ENCODE results near the gene AXIN1.
"Not testable (repeated sequence)": the region's sequence is repeated elsewhere in the genome, so short reads cannot be mapped to it uniquely, and the experiment has no call there.

The AXIN1 gene

DNA sequence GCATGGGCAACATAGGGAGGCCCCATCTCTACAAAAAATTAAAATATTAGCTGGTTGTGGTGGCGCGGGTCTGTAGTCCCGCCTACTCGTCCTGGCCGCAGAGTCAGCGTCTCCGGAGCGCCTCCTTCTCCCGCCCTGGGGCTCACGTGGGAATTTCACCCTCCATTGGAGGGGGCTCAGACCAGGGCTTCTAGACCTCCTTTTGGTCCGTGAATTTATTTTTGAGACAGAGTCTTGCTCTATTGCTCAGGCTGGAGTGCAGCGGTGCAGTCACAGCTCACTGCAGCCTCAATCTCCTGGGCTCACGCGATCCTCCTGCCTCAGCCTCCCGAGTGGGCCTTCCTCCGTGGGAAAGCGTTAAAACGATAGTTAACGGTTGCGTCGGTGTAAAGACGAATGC lies 44.1 kb upstream of the AXIN1 start:
- no peak overlapping the region for H3K9ac ChIP-seq (ENCODE audit: low read depth in 1 of 2, low read length in 2 of 2)
- H3K27ac ChIP-seq (ENCODE audit: low read depth, low read length) = no peak overlapping the region
- peak overlapping the region in 1 of 2 donors; percentile 62 for H3K4me3 ChIP-seq (ENCODE audit: low read depth in 1 of 2, low read length in 2 of 2)

GRCh38 chr16:396199-396598 lies 43.7 kb upstream of the AXIN1 start:
- peaks cover 8 to 18% of the 10 kb centered on the region in 2 donors for H3K4me1 ChIP-seq (ENCODE audit: control insufficient read depth in 1 of 2, insufficient read depth in 2 of 2, low read length in 2 of 2)
- peaks cover 0 to 4% of the 10 kb centered on the region in 2 donors for H3K36me3 ChIP-seq (ENCODE audit: control insufficient read depth in 1 of 2, insufficient read depth in 2 of 2, low read length in 2 of 2)
- no peak overlapping the region for H3K27ac ChIP-seq (ENCODE audit: low read depth, low read length)
- H3K4me3 ChIP-seq (ENCODE audit: low read depth in 1 of 2, low read length in 2 of 2) = no peak overlapping the region
- no peaks in the 10 kb centered on the region for H3K27me3 ChIP-seq (ENCODE audit: control insufficient read depth in 1 of 2, insufficient read depth in 2 of 2, low read length in 2 of 2)
- no peak overlapping the region for H3K9ac ChIP-seq (ENCODE audit: low read depth in 1 of 2, low read length in 2 of 2)
- no peaks in the 10 kb centered on the region for H3K9me3 ChIP-seq (ENCODE audit: control insufficient read depth in 1 of 2, low read length in 2 of 2)

More for the DNA sequence above, 44.1 kb upstream of the AXIN1 start:
- H3K4me1 ChIP-seq (ENCODE audit: control insufficient read depth in 1 of 2, insufficient read depth in 2 of 2, low read length in 2 of 2) = peaks cover 8 to 18% of the 10 kb centered on the region in 2 donors
- H3K36me3 ChIP-seq (ENCODE audit: control insufficient read depth in 1 of 2, insufficient read depth in 2 of 2, low read length in 2 of 2) = peaks cover 0 to 4% of the 10 kb centered on the region in 2 donors
- H3K27me3 ChIP-seq (ENCODE audit: control insufficient read depth in 1 of 2, insufficient read depth in 2 of 2, low read length in 2 of 2) = no peaks in the 10 kb centered on the region
- no peaks in the 10 kb centered on the region for H3K9me3 ChIP-seq (ENCODE audit: control insufficient read depth in 1 of 2, low read length in 2 of 2)

DNA sequence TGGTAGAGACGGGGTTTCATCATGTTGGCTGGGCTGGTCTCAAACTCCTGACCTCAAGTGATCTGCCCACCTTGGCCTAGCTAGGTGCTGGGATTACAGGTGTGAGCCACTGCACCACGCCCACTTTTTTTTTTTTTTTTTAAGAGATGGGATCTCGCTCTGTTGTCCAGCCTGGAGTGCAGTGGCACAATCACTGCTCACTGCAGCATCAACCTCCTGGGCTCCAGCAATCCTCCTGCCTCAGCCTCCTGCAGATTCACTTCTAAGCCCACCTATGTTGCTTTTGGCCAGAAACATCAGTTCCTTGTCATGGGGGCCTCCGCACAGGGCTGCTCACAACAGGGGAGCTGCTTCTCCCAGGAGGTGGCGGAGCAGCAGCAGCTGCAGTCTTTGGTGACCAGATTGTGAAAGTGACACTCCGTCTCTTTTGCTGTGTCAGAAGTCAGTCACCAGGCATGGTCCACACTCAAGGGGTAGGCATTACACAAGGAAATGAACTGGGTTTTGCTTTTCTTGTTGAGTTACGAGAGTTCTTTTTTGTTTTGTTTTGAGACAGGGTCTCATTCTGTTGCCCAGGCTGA lies 40.0 kb upstream of the AXIN1 start:
- H3K27me3 ChIP-seq (ENCODE audit: control insufficient read depth in 1 of 2, insufficient read depth in 2 of 2, low read length in 2 of 2) = no peaks in the 10 kb centered on the region
- no peak overlapping the region for H3K27ac ChIP-seq (ENCODE audit: low read depth, low read length)
- no peak overlapping the region for H3K9ac ChIP-seq (ENCODE audit: low read depth in 1 of 2, low read length in 2 of 2)
- no peaks in the 10 kb centered on the region for H3K9me3 ChIP-seq (ENCODE audit: control insufficient read depth in 1 of 2, low read length in 2 of 2)
- H3K36me3 ChIP-seq (ENCODE audit: control insufficient read depth in 1 of 2, insufficient read depth in 2 of 2, low read length in 2 of 2) = no peaks in the 10 kb centered on the region
- peaks cover 0 to 6% of the 10 kb centered on the region in 2 donors for H3K4me1 ChIP-seq (ENCODE audit: control insufficient read depth in 1 of 2, insufficient read depth in 2 of 2, low read length in 2 of 2)
- H3K4me3 ChIP-seq (ENCODE audit: low read depth in 1 of 2, low read length in 2 of 2) = no peak overlapping the region

DNA sequence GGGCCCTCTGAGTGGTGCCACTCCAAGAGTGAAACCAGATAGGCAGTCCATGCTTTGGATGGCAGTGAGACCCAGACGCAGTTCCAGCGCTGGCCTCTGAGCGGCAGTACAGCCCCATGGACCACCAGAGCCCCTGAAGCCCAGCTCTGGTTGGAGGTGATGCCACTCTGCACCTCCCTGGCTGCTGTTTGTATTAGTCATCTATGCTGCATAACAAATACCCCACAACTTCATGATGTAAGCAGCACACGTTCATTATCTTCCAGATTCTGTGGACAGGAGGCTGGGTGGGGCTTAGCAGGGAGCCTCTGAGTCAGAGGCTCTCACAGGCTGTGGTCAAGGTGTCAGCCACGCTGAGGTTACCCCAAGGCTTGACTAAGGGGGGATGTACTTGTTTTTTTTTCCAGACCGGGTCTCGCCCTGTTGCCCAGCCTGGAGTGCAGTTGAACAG lies 39.4 kb upstream of the AXIN1 start:
- H3K36me3 ChIP-seq (ENCODE audit: control insufficient read depth in 1 of 2, insufficient read depth in 2 of 2, low read length in 2 of 2) = no peaks in the 10 kb centered on the region
- H3K9me3 ChIP-seq (ENCODE audit: control insufficient read depth in 1 of 2, low read length in 2 of 2) = no peaks in the 10 kb centered on the region
- peaks cover 0 to 6% of the 10 kb centered on the region in 2 donors for H3K4me1 ChIP-seq (ENCODE audit: control insufficient read depth in 1 of 2, insufficient read depth in 2 of 2, low read length in 2 of 2)
- no peak overlapping the region for H3K27ac ChIP-seq (ENCODE audit: low read depth, low read length)
- no peak overlapping the region for H3K9ac ChIP-seq (ENCODE audit: low read depth in 1 of 2, low read length in 2 of 2)
- no peaks in the 10 kb centered on the region for H3K27me3 ChIP-seq (ENCODE audit: control insufficient read depth in 1 of 2, insufficient read depth in 2 of 2, low read length in 2 of 2)
- H3K4me3 ChIP-seq (ENCODE audit: low read depth in 1 of 2, low read length in 2 of 2) = no peak overlapping the region

DNA sequence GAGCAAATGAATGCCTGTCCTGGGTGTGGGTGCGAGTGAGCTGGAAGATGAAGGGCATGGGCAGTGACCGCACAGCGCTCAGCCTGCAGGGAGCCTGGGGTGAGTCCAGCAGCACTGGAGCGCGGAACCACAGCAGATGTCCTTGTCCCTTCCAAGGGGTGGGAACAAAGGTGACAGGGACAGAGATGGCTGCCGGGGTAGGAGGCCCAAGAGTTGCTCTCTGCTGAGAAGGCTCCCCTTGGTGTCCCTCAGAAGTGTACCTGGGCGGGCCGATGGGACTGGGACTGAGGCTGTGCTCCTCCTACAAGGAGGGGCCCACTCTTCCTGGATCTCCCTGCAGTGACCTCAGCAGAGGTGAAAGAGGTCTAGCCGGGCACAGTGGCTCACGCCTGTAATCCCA lies 36.8 kb upstream of the AXIN1 start:
- Histone ChIP-seq H3K9me3 (ENCODE audit: control insufficient read depth in 1 of 2, low read length in 2 of 2) (no peaks in the 10 kb centered on the region), H3K4me1 (ENCODE audit: control insufficient read depth in 1 of 2, insufficient read depth in 2 of 2, low read length in 2 of 2) (no peaks in the 10 kb centered on the region), H3K36me3 (ENCODE audit: control insufficient read depth in 1 of 2, insufficient read depth in 2 of 2, low read length in 2 of 2) (no peaks in the 10 kb centered on the region), H3K27me3 (ENCODE audit: control insufficient read depth in 1 of 2, insufficient read depth in 2 of 2, low read length in 2 of 2) (no peaks in the 10 kb centered on the region), H3K4me3 (ENCODE audit: low read depth in 1 of 2, low read length in 2 of 2) (no peak overlapping the region), H3K9ac (ENCODE audit: low read depth in 1 of 2, low read length in 2 of 2) (no peak overlapping the region), H3K27ac (ENCODE audit: low read depth, low read length) (no peak overlapping the region)

DNA sequence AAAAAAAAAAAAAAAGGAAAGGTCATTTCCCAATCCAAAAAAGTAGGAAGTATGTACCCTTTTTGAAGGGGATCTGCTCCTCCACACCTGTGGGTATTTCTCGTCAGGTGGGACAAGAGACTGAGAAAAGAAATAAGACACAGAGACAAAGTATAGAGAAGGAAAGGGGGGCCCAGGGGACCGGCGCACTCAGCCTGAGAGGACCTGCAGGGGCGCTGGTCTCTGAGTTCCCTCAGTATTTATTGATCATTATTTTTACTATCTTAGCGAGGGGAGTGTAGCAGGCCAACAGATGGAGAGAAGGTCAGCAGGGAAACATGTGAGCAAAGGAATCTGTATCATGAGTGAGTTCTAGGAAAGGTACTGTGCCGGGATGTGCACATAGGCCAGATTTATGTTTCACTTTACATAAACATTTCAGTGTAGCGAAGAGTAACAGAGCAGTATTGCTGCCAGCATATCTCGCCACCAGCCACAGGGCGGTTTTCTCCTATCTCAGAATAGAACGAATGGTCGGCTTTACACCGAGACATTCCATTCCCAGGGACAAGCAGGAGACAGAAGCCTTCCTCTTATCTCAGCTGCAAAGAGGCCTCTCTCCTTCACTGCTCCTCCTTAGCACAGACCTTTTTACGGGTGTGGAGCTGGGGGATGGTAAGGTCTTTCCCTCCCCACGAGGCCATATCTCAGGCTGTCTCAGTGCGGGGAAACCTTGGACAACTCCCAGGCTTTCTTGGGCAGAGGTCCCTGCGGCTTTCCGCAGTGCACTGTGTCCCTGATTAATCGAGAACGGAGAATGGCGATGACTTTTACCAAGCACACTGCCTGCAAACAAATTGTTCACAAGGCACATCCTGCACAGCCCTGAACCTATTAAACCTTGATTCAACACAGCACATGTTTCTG lies 35.5 kb upstream of the AXIN1 start:
- not testable (repeated sequence) for H3K27ac ChIP-seq (ENCODE audit: low read depth, low read length); H3K27me3 ChIP-seq (ENCODE audit: control insufficient read depth in 1 of 2, insufficient read depth in 2 of 2, low read length in 2 of 2); H3K9me3 ChIP-seq (ENCODE audit: control insufficient read depth in 1 of 2, low read length in 2 of 2); H3K4me1 ChIP-seq (ENCODE audit: control insufficient read depth in 1 of 2, insufficient read depth in 2 of 2, low read length in 2 of 2); H3K36me3 ChIP-seq (ENCODE audit: control insufficient read depth in 1 of 2, insufficient read depth in 2 of 2, low read length in 2 of 2)
- peak overlapping the region in 1 of 2 donors; percentile 25 for H3K9ac ChIP-seq (ENCODE audit: low read depth in 1 of 2, low read length in 2 of 2)
- H3K4me3 ChIP-seq (ENCODE audit: low read depth in 1 of 2, low read length in 2 of 2) = peak overlapping the region in 1 of 2 donors; percentile 3

DNA sequence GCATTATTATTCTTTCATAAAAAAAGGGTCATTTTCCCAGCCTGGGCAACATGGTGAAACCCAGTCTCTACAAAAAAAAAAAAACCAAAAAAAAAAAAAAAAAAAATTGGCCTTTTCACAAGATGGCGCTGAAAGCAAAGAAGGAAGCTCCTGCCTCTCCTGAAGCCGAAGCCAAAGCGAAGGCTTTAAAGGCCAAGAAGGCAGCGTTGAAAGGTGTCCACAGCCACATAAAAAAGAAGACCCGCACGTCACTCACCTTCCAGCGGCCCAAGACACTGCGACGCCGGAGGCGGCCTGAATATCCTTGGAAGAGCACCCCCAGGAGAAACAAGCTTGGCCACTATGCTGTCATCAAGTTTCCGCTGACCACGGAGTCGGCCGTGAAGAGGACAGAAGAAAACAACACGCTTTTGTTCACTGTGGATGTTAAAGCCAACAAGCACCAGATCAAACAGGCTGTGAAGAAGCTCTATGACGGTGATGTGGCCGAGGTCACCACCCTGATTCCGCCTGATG lies 34.2 kb upstream of the AXIN1 start:
- H3K27me3 ChIP-seq (ENCODE audit: control insufficient read depth in 1 of 2, insufficient read depth in 2 of 2, low read length in 2 of 2) = no peaks in the 10 kb centered on the region
- no peaks in the 10 kb centered on the region for H3K9me3 ChIP-seq (ENCODE audit: control insufficient read depth in 1 of 2, low read length in 2 of 2)
- H3K36me3 ChIP-seq (ENCODE audit: control insufficient read depth in 1 of 2, insufficient read depth in 2 of 2, low read length in 2 of 2) = no peaks in the 10 kb centered on the region
- H3K9ac ChIP-seq (ENCODE audit: low read depth in 1 of 2, low read length in 2 of 2) = no peak overlapping the region
- H3K4me3 ChIP-seq (ENCODE audit: low read depth in 1 of 2, low read length in 2 of 2) = no peak overlapping the region
- peaks cover 6 to 8% of the 10 kb centered on the region in 2 donors for H3K4me1 ChIP-seq (ENCODE audit: control insufficient read depth in 1 of 2, insufficient read depth in 2 of 2, low read length in 2 of 2)
- H3K27ac ChIP-seq (ENCODE audit: low read depth, low read length) = no peak overlapping the region

GRCh38 chr16:383326-384051 lies 31.0 kb upstream of the AXIN1 start:
- no peaks in the 10 kb centered on the region for H3K9me3 ChIP-seq (ENCODE audit: control insufficient read depth in 1 of 2, low read length in 2 of 2)
- peak overlapping the region; percentile 61 to 66 for H3K9ac ChIP-seq (ENCODE audit: low read depth in 1 of 2, low read length in 2 of 2)
- no peaks in the 10 kb centered on the region for H3K27me3 ChIP-seq (ENCODE audit: control insufficient read depth in 1 of 2, insufficient read depth in 2 of 2, low read length in 2 of 2)
- H3K4me1 ChIP-seq (ENCODE audit: control insufficient read depth in 1 of 2, insufficient read depth in 2 of 2, low read length in 2 of 2) = peaks cover 17 to 27% of the 10 kb centered on the region in 2 donors
- H3K27ac ChIP-seq (ENCODE audit: low read depth, low read length) = peak overlapping the region; percentile 39
- no peaks in the 10 kb centered on the region for H3K36me3 ChIP-seq (ENCODE audit: control insufficient read depth in 1 of 2, insufficient read depth in 2 of 2, low read length in 2 of 2)
- peak overlapping the region; percentile 80 to 84 for H3K4me3 ChIP-seq (ENCODE audit: low read depth in 1 of 2, low read length in 2 of 2)

GRCh38 chr16:381789-382717 lies 29.5 kb upstream of the AXIN1 start, which contains the start of gene PGAP6:
TSS of gene PGAP6 (minus strand) at chr16:381978. CDS start at chr16:381821, 157 bp downstream.
- H3K36me3 ChIP-seq (ENCODE audit: control insufficient read depth in 1 of 2, insufficient read depth in 2 of 2, low read length in 2 of 2) = peaks cover 0 to 4% of the 10 kb centered on the region in 2 donors
- H3K4me3 ChIP-seq (ENCODE audit: low read depth in 1 of 2, low read length in 2 of 2) = peak within 1 kb of the TSS; percentile 80 to 84
- no peaks in the 10 kb centered on the region for H3K27me3 ChIP-seq (ENCODE audit: control insufficient read depth in 1 of 2, insufficient read depth in 2 of 2, low read length in 2 of 2)
- no peaks in the 10 kb centered on the region for H3K9me3 ChIP-seq (ENCODE audit: control insufficient read depth in 1 of 2, low read length in 2 of 2)
- peak within 1 kb of the TSS; percentile 56 for H3K27ac ChIP-seq (ENCODE audit: low read depth, low read length)
- H3K9ac ChIP-seq (ENCODE audit: low read depth in 1 of 2, low read length in 2 of 2) = peak within 1 kb of the TSS; percentile 77 to 81
- H3K4me1 ChIP-seq (ENCODE audit: control insufficient read depth in 1 of 2, insufficient read depth in 2 of 2, low read length in 2 of 2) = peaks cover 17 to 27% of the 10 kb centered on the region in 2 donors
